SK-N-SH (cell line): ENCODE results near the gene CYP26B1. TPM values are rescaled to one million over a fixed set of nuclear protein-coding genes. Genes with fewer than 3 reads are reported as not detected.

Experiments used
- CTCF ChIA-PET: fragments of 300-600, 350-600 bp; formaldehyde crosslinking; extraction: SDS; loops from one replicate; lab custom pipeline; 2021; lab: Yijun Ruan, JAX
- POLR2A ChIA-PET: fragments of 350-600 bp; sonication (Branson Sonifier 250); formaldehyde crosslinking; extraction: SDS; loops from one replicate; lab custom pipeline; 2020; ENCODE audit warnings: antibody characterized with exemption, inconsistent platforms; lab: Yijun Ruan, JAX
- DNase-seq: peaks from one replicate; pipeline ENCODE4 v3.0.0; 2012
- H2AFZ ChIP-seq: fragments of 200-600 bp; sonication (generic); 2 replicates; pipeline ENCODE4 v1.8.1; 2016; ENCODE audit warnings: antibody characterized with exemption, mild to moderate bottlenecking, low read depth
- H3F3A ChIP-seq: fragments of 200-600 bp; sonication (generic); replicated peaks from 2 replicates; pipeline ENCODE3; 2016; ENCODE audit warnings: antibody characterized with exemption, mild to moderate bottlenecking; ENCODE audit not compliant: insufficient read depth
- H3K27ac ChIP-seq, 2 experiments: fragments of 200-500 bp in 1 of 2; fragments of 200-600 bp in 1 of 2; sonication (Bioruptor generic) in 1 of 2; sonication (generic), shearing (Covaris generic) in 1 of 2; 2 replicates each; pipeline versions ENCODE4 v1.5.1 to v1.6.1; 2014 to 2016; ENCODE audit warnings: low read depth in 2 of 2, inconsistent platforms in 1 of 2, low read length in 1 of 2, mild to moderate bottlenecking in 1 of 2, mixed read lengths in 1 of 2
- H3K27me3 ChIP-seq: fragments of 200-600 bp; sonication (generic), shearing (Covaris generic); 2 replicates; pipeline ENCODE4 v1.6.1; 2016; ENCODE audit warnings: mixed run types; ENCODE audit not compliant: insufficient read depth
- H3K36me3 ChIP-seq, 2 experiments: fragments of 200-500 bp in 1 of 2; fragments of 200-600 bp in 1 of 2; sonication (Bioruptor generic) in 1 of 2; sonication (generic) in 1 of 2; replicated peaks in 1 of 2; 2 replicates each; pipeline versions ENCODE3 to v1.5.1; 2014 to 2016; ENCODE audit warnings: low read length in 1 of 2, mild to moderate bottlenecking in 1 of 2; ENCODE audit not compliant: insufficient read depth in 2 of 2, control insufficient read depth in 1 of 2
- H3K4me1 ChIP-seq, 2 experiments: fragments of 200-500 bp in 1 of 2; fragments of 200-600 bp in 1 of 2; sonication (Bioruptor generic) in 1 of 2; sonication (generic), shearing (Covaris generic) in 1 of 2; 2 replicates each; pipeline versions ENCODE4 v1.5.1 to v1.6.1; 2014 to 2016; ENCODE audit warnings: low read depth in 1 of 2, low read length in 1 of 2, mixed run types in 1 of 2; ENCODE audit not compliant: insufficient read depth in 2 of 2, control insufficient read depth in 1 of 2
- H3K4me2 ChIP-seq: fragments of 200-600 bp; sonication (generic), shearing (Covaris generic); 2 replicates; pipeline ENCODE4 v1.6.1; 2017; ENCODE audit warnings: mixed run types
- H3K4me3 ChIP-seq, 2 experiments: fragments of 200-500 bp in 1 of 2; fragments of 200-600 bp in 1 of 2; sonication (Bioruptor generic) in 1 of 2; sonication (generic), shearing (Covaris generic) in 1 of 2; 2 replicates each; pipeline versions ENCODE4 v1.5.1 to v1.8.1; 2014 to 2016; ENCODE audit warnings: low read depth in 2 of 2, inconsistent platforms in 1 of 2, low read length in 1 of 2, mild to moderate bottlenecking in 1 of 2, mixed read lengths in 1 of 2, moderate library complexity in 1 of 2
- H3K79me2 ChIP-seq: fragments of 200-600 bp; sonication (generic); 2 replicates; pipeline ENCODE4 v1.8.1; 2017; ENCODE audit warnings: mild to moderate bottlenecking; ENCODE audit not compliant: insufficient read depth
- H3K9ac ChIP-seq: fragments of 200-600 bp; sonication (generic); 2 replicates; pipeline ENCODE4 v1.6.1; 2017; ENCODE audit warnings: mixed run types
- H3K9me2 ChIP-seq: fragments of 200-600 bp; sonication (generic); 2 replicates; pipeline ENCODE4 v1.6.1; 2017; ENCODE audit warnings: mixed run types
- H3K9me3 ChIP-seq: fragments of 200-600 bp; sonication (generic); 2 replicates; pipeline ENCODE4 v1.6.1; 2017; ENCODE audit warnings: mixed run types, mild to moderate bottlenecking, moderate library complexity
- H4K20me1 ChIP-seq: fragments of 200-600 bp; sonication (generic); 2 replicates; pipeline ENCODE4 v1.6.1; 2017; ENCODE audit warnings: mild to moderate bottlenecking, mixed run types; ENCODE audit not compliant: insufficient read depth
- CTCF ChIP-seq: fragments of 200-600 bp; sonication (generic); IDR thresholded peaks from 2 replicates; pipeline ENCODE4 v1.6.1; 2017; ENCODE audit warnings: antibody characterized with exemption, mild to moderate bottlenecking, moderate library complexity
- EP300 ChIP-seq, 2 experiments: IDR thresholded peaks; 2 replicates each; pipeline versions ENCODE4 v1.4.0 to v1.6.1; 2012; ENCODE audit warnings: borderline replicate concordance in 1 of 2, low read depth in 1 of 2, low read length in 1 of 2
- EZH2phosphoT487 ChIP-seq: fragments of 200-600 bp; sonication (generic); IDR thresholded peaks from 2 replicates; pipeline ENCODE4 v1.6.1; 2017; ENCODE audit warnings: low read depth, mixed run types, mild to moderate bottlenecking, antibody characterized with exemption, moderate library complexity, borderline replicate concordance
- IRF3 ChIP-seq: fragments of 150-350 bp; IDR thresholded peaks from 2 replicates; pipeline ENCODE4 v1.6.1; 2016; ENCODE audit warnings: mild to moderate bottlenecking, low read depth, low read length
- MAX ChIP-seq: IDR thresholded peaks from 2 replicates; pipeline ENCODE4 v1.4.0; 2012; ENCODE audit warnings: low read depth
- NRF1 ChIP-seq: IDR thresholded peaks from 2 replicates; pipeline ENCODE4 v1.6.1; 2012; ENCODE audit warnings: low read depth, mild to moderate bottlenecking, low read length
- PBX3 ChIP-seq: IDR thresholded peaks from 2 replicates; pipeline ENCODE4; 2012
- RFX5 ChIP-seq: IDR thresholded peaks from 2 replicates; pipeline ENCODE4 v1.6.1; 2012; ENCODE audit warnings: mild to moderate bottlenecking, improper control_type of control experiment, low read length
- SIN3A ChIP-seq: IDR thresholded peaks from 2 replicates; pipeline ENCODE4 v1.6.1; 2012; ENCODE audit warnings: low read depth, mild to moderate bottlenecking, low read length, moderate library complexity, borderline replicate concordance
- SMC3 ChIP-seq: IDR thresholded peaks from 2 replicates; pipeline ENCODE4 v1.6.1; 2012; ENCODE audit warnings: low read depth, low read length, improper control_type of control experiment
- TAF1 ChIP-seq: IDR thresholded peaks from 2 replicates; pipeline ENCODE4 v1.6.1; 2012; ENCODE audit warnings: low read depth, mild to moderate bottlenecking, low read length, moderate library complexity, borderline replicate concordance
- YY1 ChIP-seq: IDR thresholded peaks from 2 replicates; pipeline ENCODE4 v1.4.0; 2012; ENCODE audit warnings: low read depth, mild to moderate bottlenecking
- WGBS: methylation state at CpG from one replicate; pipeline ENCODE4 v1.1.6; 2017; ENCODE audit warnings: low lambda C conversion rate; 5-methylcytosine and 5-hydroxymethylcytosine counted together
- polyA plus RNA-seq, 3 experiments: library from polyadenylated mRNA; depleted of rRNA; stranded (reverse); fragments of >200 nt; gene quantifications; 2 replicates each; pipeline ENCODE4 v1.2.3, GENCODE V29; 2012

CYP26B1 gene
- polyA plus RNA-seq, 1 of the 3 experiments (the other 2 are of a cell fraction): 0.33 TPM

- TF ChIP-seq IRF3 (no peak), EP300 (IDR thresholded peaks at IDR 0.05; ENCODE audit: borderline replicate concordance in 1 of 2, low read depth in 1 of 2, low read length in 1 of 2) (no peak), NRF1 (no peak), EZH2phosphoT487 (no peak), TAF1 (no peak), PBX3 (no peak)
Measured at GRCh38 chr2:72085513-72085912, 62.1 kb downstream of the CYP26B1 start (continued).

GRCh38 chr2:72085036-72085435, 62.6 kb downstream of the CYP26B1 start:
- Histone ChIP-seq H4K20me1 (no peaks in the 10 kb centered on the region), H3K4me2 (no peak overlapping the region), H2AFZ (no peak overlapping the region), H3K79me2 (no peaks in the 10 kb centered on the region), H3K9me3 (no peaks in the 10 kb centered on the region), H3K36me3 (no peaks in the 10 kb centered on the region), H3K4me1 (no peaks in the 10 kb centered on the region), H3F3A (no peaks in the 10 kb centered on the region), H3K4me3 (no peak overlapping the region), H3K9me2 (no peaks in the 10 kb centered on the region), H3K9ac (no peak overlapping the region), H3K27me3 (no peaks in the 10 kb centered on the region), H3K27ac (no peak overlapping the region)
- POLR2A ChIA-PET: no interaction called here
- 67% methylated on average over 1 of the region's 10 CpGs for WGBS
- CTCF ChIA-PET: no interaction called here
- no peak for DNase-seq
- no peak for TF ChIP-seq RFX5
- no peak for TF ChIP-seq CTCF
- no peak for TF ChIP-seq SIN3A
- no peak for TF ChIP-seq SMC3
- TF ChIP-seq MAX: no peak
- no peak for TF ChIP-seq YY1
- no peak for TF ChIP-seq TAF1
- no peak for TF ChIP-seq EZH2phosphoT487
